Vagina (tissue), 2 donors: ENCODE results near the gene EFCAB6. TPM values are rescaled to one million over a fixed set of nuclear protein-coding genes. Genes with fewer than 3 reads are reported as not detected.

ENCODE experiments used
- DNase-seq, 2 donors: peaks; one replicate each; pipeline ENCODE4 v3.0.0-alpha.2; 2017; ENCODE audit errors: extremely low spot score in 2 of 2
- H3K27ac ChIP-seq: fragments of 200-600 bp; sonication (generic); one replicate; pipeline ENCODE4 v1.5.1; 2019
- H3K27me3 ChIP-seq: fragments of 200-600 bp; sonication (generic); one replicate; pipeline ENCODE4 v1.5.1; 2019
- H3K36me3 ChIP-seq, 2 donors: fragments of 200-600 bp; sonication (generic); one replicate each; pipeline ENCODE4 v1.5.1; 2017 to 2019
- H3K4me1 ChIP-seq: fragments of 200-600 bp; sonication (generic); one replicate; pipeline ENCODE4 v1.5.1; 2019
- H3K4me3 ChIP-seq, 2 donors: fragments of 200-600 bp; sonication (generic); 1 replicate in 1 of 2; 2 replicates in 1 of 2; pipeline ENCODE4 v1.5.1; 2016 to 2019
- H3K9me3 ChIP-seq: fragments of 200-600 bp; sonication (generic); one replicate; pipeline ENCODE4 v1.5.1; 2019
- CTCF ChIP-seq, 3 experiments: fragments of 450-650 bp in 2 of 3; fragments of 200-600 bp in 1 of 3; sonication (generic) in 1 of 3; IDR thresholded peaks; one replicate each; pipeline ENCODE4 v1.5.1; 2017 to 2019; ENCODE audit warnings: antibody characterized with exemption in 3 of 3, mild to moderate bottlenecking in 2 of 3, moderate library complexity in 2 of 3
- POLR2A ChIP-seq, 2 donors: fragments of 450-650 bp; IDR thresholded peaks; one replicate each; pipeline ENCODE4 v1.6.1; 2017; ENCODE audit warnings: antibody characterized with exemption in 2 of 2, mild to moderate bottlenecking in 2 of 2, moderate library complexity in 2 of 2
- POLR2AphosphoS5 ChIP-seq, 2 donors: sonication (generic); formaldehyde crosslinking; IDR thresholded peaks; one replicate each; pipeline ENCODE4 v1.9.0; 2017; ENCODE audit warnings: antibody characterized with exemption in 2 of 2, mild to moderate bottlenecking in 2 of 2, low read depth in 1 of 2; ENCODE audit not compliant: insufficient read depth in 1 of 2
- intact Hi-C: fragments of 100-400 bp; cut with DNase I; formaldehyde crosslinking; loops from one replicate; pipeline ENCODE4 v1.15.1; 2023
- total RNA-seq: library from RNA; depleted of rRNA; stranded (reverse); fragments of >200 nt; gene quantifications from one replicate; pipeline ENCODE4 v1.2.3, GENCODE V29; 2016

The EFCAB6 gene
- 1.7 TPM for total RNA-seq

- intact Hi-C loops, result no loop called here
These were observed at the start of gene EFCAB6 for GRCh38 chr22:43812149-43812842. Gene EFCAB6, minus strand, starts transcription at chr22:43812305. Its CDS starts 29,987 bp downstream, at chr22:43782318.

GRCh38 chr22:43861529-43861928, 49.4 kb upstream of the EFCAB6 start:
- no peak for TF ChIP-seq POLR2AphosphoS5 (IDR thresholded peaks at IDR 0.05; ENCODE audit: insufficient read depth in 1 of 2, low read depth in 1 of 2)
- TF ChIP-seq POLR2A (IDR thresholded peaks at IDR 0.05), result no peak
- no peak for TF ChIP-seq CTCF (IDR thresholded peaks at IDR 0.05)
- no peak for DNase-seq
- no peaks in the 10 kb centered on the region for H3K36me3 ChIP-seq
- H3K27me3 ChIP-seq, result peaks cover 9% of the 10 kb centered on the region
- H3K4me3 ChIP-seq, result no peak overlapping the region
- H3K9me3 ChIP-seq, result no peaks in the 10 kb centered on the region
- intact Hi-C loops, result no loop called here
- no peaks in the 10 kb centered on the region for H3K4me1 ChIP-seq
- H3K27ac ChIP-seq, result no peak overlapping the region

More at GRCh38 chr22:43812149-43812842, at the start of gene EFCAB6:
- peak; percentile 91 to 96 for DNase-seq
- no peaks in the 10 kb centered on the region for H3K36me3 ChIP-seq
- H3K4me3 ChIP-seq, result peak within 1 kb of the TSS; percentile 80 to 91
- TF ChIP-seq CTCF (IDR thresholded peaks at IDR 0.05) (no peak), POLR2AphosphoS5 (IDR thresholded peaks at IDR 0.05; ENCODE audit: insufficient read depth in 1 of 2, low read depth in 1 of 2) (peak; percentile 82 to 84), POLR2A (IDR thresholded peaks at IDR 0.05) (no peak)
- H3K27me3 ChIP-seq, result no peaks in the 10 kb centered on the region
- H3K9me3 ChIP-seq, result no peaks in the 10 kb centered on the region
- H3K27ac ChIP-seq, result peak within 1 kb of the TSS; percentile 74
- peaks cover 16% of the 10 kb centered on the region for H3K4me1 ChIP-seq

- DNase-seq, result no peak
- intact Hi-C loops, result no loop called here
- Histone ChIP-seq H3K27me3 (peaks cover 9% of the 10 kb centered on the region), H3K4me3 (no peak overlapping the region), H3K4me1 (no peaks in the 10 kb centered on the region), H3K27ac (no peak overlapping the region), H3K36me3 (no peaks in the 10 kb centered on the region), H3K9me3 (no peaks in the 10 kb centered on the region)
- TF ChIP-seq CTCF (IDR thresholded peaks at IDR 0.05) (no peak), POLR2A (IDR thresholded peaks at IDR 0.05) (no peak), POLR2AphosphoS5 (IDR thresholded peaks at IDR 0.05; ENCODE audit: insufficient read depth in 1 of 2, low read depth in 1 of 2) (no peak)
These were observed 48.7 kb upstream of the EFCAB6 start for GRCh38 chr22:43860831-43861230.

GRCh38 chr22:43860126-43860525, 48.0 kb upstream of the EFCAB6 start:
- TF ChIP-seq CTCF (IDR thresholded peaks at IDR 0.05) (no peak), POLR2AphosphoS5 (IDR thresholded peaks at IDR 0.05; ENCODE audit: insufficient read depth in 1 of 2, low read depth in 1 of 2) (no peak), POLR2A (IDR thresholded peaks at IDR 0.05) (no peak)
- Histone ChIP-seq H3K36me3 (no peaks in the 10 kb centered on the region), H3K9me3 (no peaks in the 10 kb centered on the region), H3K27ac (no peak overlapping the region), H3K27me3 (peaks cover 9% of the 10 kb centered on the region), H3K4me1 (no peaks in the 10 kb centered on the region), H3K4me3 (no peak overlapping the region)
- no peak for DNase-seq
- intact Hi-C loops, result no loop called here

- H3K27ac ChIP-seq, result no peak overlapping the region
- no peaks in the 10 kb centered on the region for H3K4me1 ChIP-seq
- peaks cover 6% of the 10 kb centered on the region for H3K27me3 ChIP-seq
- intact Hi-C loops, result no loop called here
- no peak overlapping the region for H3K4me3 ChIP-seq
- no peaks in the 10 kb centered on the region for H3K36me3 ChIP-seq
- no peak for TF ChIP-seq CTCF (IDR thresholded peaks at IDR 0.05)
- TF ChIP-seq POLR2A (IDR thresholded peaks at IDR 0.05), result no peak
- TF ChIP-seq POLR2AphosphoS5 (IDR thresholded peaks at IDR 0.05; ENCODE audit: insufficient read depth in 1 of 2, low read depth in 1 of 2), result no peak
- no peak for DNase-seq
- H3K9me3 ChIP-seq, result no peaks in the 10 kb centered on the region
These were observed 47.5 kb upstream of the EFCAB6 start for GRCh38 chr22:43859621-43860020.
